ENCODE measurements around the gene CCDC88A.
A peak's percentile ranks its signal among the peaks of the same experiment; 100 is the strongest.

The CCDC88A gene

DNA sequence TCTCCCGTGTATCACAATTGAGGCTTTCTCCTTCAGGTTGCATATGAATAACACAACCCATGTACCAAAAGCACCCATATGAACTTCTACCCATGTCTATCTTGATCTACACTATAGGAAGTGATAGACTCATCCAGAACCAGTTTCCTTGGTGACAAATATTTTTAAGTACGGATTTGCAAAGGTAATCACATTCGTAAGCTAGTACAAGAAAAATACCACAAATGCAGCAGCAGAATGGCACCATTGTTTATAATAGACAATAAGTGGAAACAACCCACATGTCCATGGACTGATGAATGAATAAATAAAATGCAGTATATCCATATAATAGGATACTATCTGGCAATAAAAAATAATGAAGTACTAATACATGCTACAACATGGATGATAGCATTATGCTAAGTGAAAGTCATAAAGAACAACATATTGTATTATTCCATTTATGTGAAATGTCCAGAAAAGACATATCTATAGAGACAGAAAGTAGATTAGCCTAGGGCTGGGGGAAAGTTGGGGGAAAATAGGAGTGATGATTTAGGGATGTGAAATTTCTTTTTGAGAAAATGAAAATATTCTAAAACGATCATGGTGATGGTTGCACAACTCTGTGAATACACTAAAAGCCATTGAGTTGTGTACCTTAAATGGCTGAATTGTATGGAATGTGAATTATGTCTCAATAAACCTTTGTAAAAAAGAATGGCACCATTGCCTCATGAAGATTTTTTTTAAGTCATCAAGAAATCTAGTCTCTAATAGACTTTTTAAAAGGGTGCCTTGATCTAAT, 3.4 kb upstream of the CCDC88A start:
- H3K36me3 ChIP-seq (ENCODE audit: control insufficient read depth in 5 of 5, insufficient read depth in 5 of 5, low read length in 5 of 5) = no peaks in the 10 kb centered on the region
- H3K27me3 ChIP-seq (ENCODE audit: control insufficient read depth in 5 of 5, insufficient read depth in 4 of 5, low read length in 5 of 5) = no peaks in the 10 kb centered on the region
- H3K4me3 ChIP-seq (ENCODE audit: low read depth in 1 of 5, low read length in 5 of 5) = no peak overlapping the region
- H3K4me1 ChIP-seq (ENCODE audit: control insufficient read depth in 5 of 5, insufficient read depth in 5 of 5, low read length in 5 of 5) = peaks cover 0 to 23% (median 16%) of the 10 kb centered on the region in 5 donors
- no peak overlapping the region for H3K9ac ChIP-seq (ENCODE audit: low read length in 5 of 5)
- H3K27ac ChIP-seq (ENCODE audit: low read depth, low read length) = no peak overlapping the region
- H3K9me3 ChIP-seq (ENCODE audit: control insufficient read depth in 5 of 5, low read length in 5 of 5) = no peaks in the 10 kb centered on the region

DNA sequence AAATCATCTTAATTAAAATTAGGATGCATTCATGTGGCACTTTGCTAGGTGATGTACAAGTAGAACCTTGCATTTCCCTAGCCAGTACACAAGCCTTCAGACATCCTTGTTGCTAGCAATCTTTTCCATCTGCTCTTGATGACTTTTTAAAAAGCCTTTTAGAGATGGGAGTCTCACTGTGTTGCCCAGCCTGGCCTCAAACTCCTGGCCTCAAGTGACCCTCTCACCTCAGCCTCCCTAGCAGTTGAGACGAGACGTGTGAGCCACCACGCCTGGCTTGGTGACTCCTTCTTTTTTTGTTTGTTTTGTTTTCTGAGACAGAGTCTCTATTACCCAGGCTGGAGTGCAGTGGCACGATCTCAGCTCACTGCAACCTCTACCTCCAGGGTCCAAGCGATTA, 1.7 kb upstream of the CCDC88A start:
- Histone ChIP-seq H3K4me1 (ENCODE audit: control insufficient read depth in 5 of 5, insufficient read depth in 5 of 5, low read length in 5 of 5) (peaks cover 0 to 28% (median 24%) of the 10 kb centered on the region in 5 donors), H3K9me3 (ENCODE audit: control insufficient read depth in 5 of 5, low read length in 5 of 5) (no peaks in the 10 kb centered on the region), H3K36me3 (ENCODE audit: control insufficient read depth in 5 of 5, insufficient read depth in 5 of 5, low read length in 5 of 5) (no peaks in the 10 kb centered on the region), H3K27me3 (ENCODE audit: control insufficient read depth in 5 of 5, insufficient read depth in 4 of 5, low read length in 5 of 5) (no peaks in the 10 kb centered on the region), H3K27ac (ENCODE audit: low read depth, low read length) (no peak overlapping the region), H3K4me3 (ENCODE audit: low read depth in 1 of 5, low read length in 5 of 5) (no peak overlapping the region), H3K9ac (ENCODE audit: low read length in 5 of 5) (no peak overlapping the region)

DNA sequence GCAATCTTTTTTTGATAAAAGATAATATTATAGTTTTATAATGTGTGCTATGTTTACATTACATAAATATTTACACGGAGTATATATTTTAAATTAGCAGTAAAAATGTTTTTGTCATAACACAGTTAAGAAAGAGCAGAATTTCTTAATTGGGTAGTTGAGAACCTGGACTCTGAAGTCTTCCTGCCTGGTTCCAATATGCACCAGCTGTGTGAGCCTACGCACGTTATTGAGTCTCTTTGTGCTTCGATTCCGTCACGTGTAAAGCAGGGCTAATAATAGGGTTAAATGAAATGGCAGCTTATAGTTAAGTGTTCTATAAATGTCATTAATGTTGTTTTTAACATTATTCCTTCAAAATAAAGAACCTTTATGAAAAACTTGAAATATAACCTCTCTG, 1.2 kb upstream of the CCDC88A start:
- Histone ChIP-seq H3K9ac (ENCODE audit: low read length in 5 of 5) (no peak overlapping the region), H3K4me3 (ENCODE audit: low read depth in 1 of 5, low read length in 5 of 5) (peak overlapping the region in 4 of 5 donors; percentile 87 to 97 (median 96)), H3K9me3 (ENCODE audit: control insufficient read depth in 5 of 5, low read length in 5 of 5) (no peaks in the 10 kb centered on the region), H3K27ac (ENCODE audit: low read depth, low read length) (no peak overlapping the region), H3K36me3 (ENCODE audit: control insufficient read depth in 5 of 5, insufficient read depth in 5 of 5, low read length in 5 of 5) (no peaks in the 10 kb centered on the region), H3K27me3 (ENCODE audit: control insufficient read depth in 5 of 5, insufficient read depth in 4 of 5, low read length in 5 of 5) (no peaks in the 10 kb centered on the region), H3K4me1 (ENCODE audit: control insufficient read depth in 5 of 5, insufficient read depth in 5 of 5, low read length in 5 of 5) (peaks cover 0 to 28% (median 26%) of the 10 kb centered on the region in 5 donors)

DNA sequence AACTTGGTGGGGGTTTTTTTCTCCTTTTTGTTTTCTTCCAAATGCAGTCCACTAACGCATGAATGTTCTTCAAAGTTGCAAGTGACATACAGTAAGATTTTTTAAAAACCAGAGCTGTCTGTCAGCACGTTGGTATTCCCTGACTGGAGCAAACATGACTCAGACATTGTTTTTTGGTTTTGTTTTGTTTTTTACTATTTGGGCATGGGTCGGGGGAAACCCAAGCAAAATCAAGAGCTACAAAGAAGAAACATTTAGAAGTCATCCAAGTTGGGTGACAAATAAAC, 726 bp upstream of the CCDC88A start:
- H3K27ac ChIP-seq (ENCODE audit: low read depth, low read length) = peak overlapping the region; percentile 91
- no peaks in the 10 kb centered on the region for H3K27me3 ChIP-seq (ENCODE audit: control insufficient read depth in 5 of 5, insufficient read depth in 4 of 5, low read length in 5 of 5)
- peaks cover 0 to 28% (median 26%) of the 10 kb centered on the region in 5 donors for H3K4me1 ChIP-seq (ENCODE audit: control insufficient read depth in 5 of 5, insufficient read depth in 5 of 5, low read length in 5 of 5)
- H3K9ac ChIP-seq (ENCODE audit: low read length in 5 of 5) = peak overlapping the region in 4 of 5 donors; percentile 62 to 80 (median 65)
- no peaks in the 10 kb centered on the region for H3K36me3 ChIP-seq (ENCODE audit: control insufficient read depth in 5 of 5, insufficient read depth in 5 of 5, low read length in 5 of 5)
- no peaks in the 10 kb centered on the region for H3K9me3 ChIP-seq (ENCODE audit: control insufficient read depth in 5 of 5, low read length in 5 of 5)
- peak overlapping the region; percentile 87 to 97 (median 95) for H3K4me3 ChIP-seq (ENCODE audit: low read depth in 1 of 5, low read length in 5 of 5)

DNA sequence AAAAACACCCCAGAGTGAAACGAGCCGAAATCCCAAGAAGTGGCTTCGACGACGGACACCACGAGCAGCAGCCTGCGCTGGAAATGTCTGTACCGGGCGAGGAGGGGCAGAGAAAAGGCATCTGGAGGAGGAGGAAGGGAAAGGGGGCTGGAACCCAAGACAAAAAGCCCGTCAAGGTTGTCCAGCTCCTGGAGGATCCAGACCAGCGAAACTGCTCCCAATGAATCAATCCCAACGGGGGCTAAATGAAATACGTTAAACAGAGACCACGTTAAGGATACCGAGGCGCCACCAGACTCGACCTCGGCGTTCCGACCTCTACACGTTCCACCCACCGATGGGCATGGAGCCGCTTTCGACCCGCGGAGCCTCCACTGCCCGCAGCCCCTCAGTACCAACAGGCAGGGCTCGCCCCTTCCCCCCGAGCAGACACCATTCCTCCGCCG, 400 bp downstream of the CCDC88A start:
- Histone ChIP-seq H3K9ac (ENCODE audit: low read length in 5 of 5) (peak overlapping the region; percentile 75 to 91 (median 87)), H3K4me3 (ENCODE audit: low read depth in 1 of 5, low read length in 5 of 5) (peak overlapping the region; percentile 87 to 97 (median 96)), H3K27me3 (ENCODE audit: control insufficient read depth in 5 of 5, insufficient read depth in 4 of 5, low read length in 5 of 5) (no peaks in the 10 kb centered on the region), H3K27ac (ENCODE audit: low read depth, low read length) (peak overlapping the region; percentile 91), H3K36me3 (ENCODE audit: control insufficient read depth in 5 of 5, insufficient read depth in 5 of 5, low read length in 5 of 5) (no peaks in the 10 kb centered on the region), H3K9me3 (ENCODE audit: control insufficient read depth in 5 of 5, low read length in 5 of 5) (no peaks in the 10 kb centered on the region), H3K4me1 (ENCODE audit: control insufficient read depth in 5 of 5, insufficient read depth in 5 of 5, low read length in 5 of 5) (peaks cover 0 to 28% (median 26%) of the 10 kb centered on the region in 5 donors)

DNA sequence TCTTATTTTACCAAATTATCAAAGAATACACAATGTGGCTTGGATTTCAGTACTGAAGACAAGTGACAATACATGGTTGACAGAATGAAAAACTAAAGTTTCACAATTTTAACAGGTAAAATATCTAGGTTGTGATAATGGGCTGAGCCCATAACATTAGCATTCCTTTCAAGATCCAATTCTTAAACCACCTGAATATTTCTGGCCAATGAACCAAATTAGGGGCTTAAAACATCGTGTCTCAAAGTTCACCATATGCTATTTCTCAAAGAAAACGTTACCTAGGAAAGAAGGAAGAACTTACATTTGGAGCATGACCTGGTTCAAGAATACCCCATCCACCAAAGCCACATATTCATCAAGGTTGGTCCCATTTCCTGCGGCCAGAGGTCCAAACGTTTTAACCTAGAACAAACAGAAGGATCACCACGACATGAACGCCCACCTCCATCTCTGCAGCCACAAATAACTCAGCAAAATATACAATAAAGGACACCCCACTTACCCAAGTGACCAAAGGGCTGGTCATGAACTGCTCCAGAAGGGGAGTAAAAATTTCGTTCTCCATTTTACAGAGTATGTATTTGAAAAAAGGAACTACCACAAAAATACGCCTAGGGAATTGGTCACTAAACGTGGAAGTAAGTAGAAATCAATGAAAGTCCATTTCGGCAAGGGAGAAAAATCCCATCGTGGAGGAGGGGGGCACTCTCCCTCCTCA, 984 bp downstream of the CCDC88A start:
- peaks cover 0 to 28% (median 26%) of the 10 kb centered on the region in 5 donors for H3K4me1 ChIP-seq (ENCODE audit: control insufficient read depth in 5 of 5, insufficient read depth in 5 of 5, low read length in 5 of 5)

DNA sequence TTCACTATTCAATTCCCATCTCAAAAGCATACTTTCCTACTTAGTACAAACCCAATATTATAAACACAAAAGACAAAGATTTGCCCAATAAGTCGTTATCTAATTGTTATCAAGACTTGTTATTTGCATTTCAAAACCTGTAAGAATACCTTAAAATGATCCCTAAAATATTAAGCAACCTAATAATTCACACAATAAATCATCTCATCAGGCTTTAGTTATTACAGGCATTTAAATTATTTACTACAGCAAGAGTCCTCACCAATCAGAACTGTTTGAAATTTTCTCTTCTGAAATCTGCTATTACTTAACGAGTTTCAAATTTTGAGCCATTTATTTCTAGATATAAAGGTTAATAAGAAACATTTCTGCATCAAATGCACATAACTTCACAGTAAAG, 1.6 kb downstream of the CCDC88A start:
- H3K4me3 ChIP-seq (ENCODE audit: low read depth in 1 of 5, low read length in 5 of 5) = peak overlapping the region; percentile 87 to 97 (median 96)
- H3K27ac ChIP-seq (ENCODE audit: low read depth, low read length) = no peak overlapping the region
- H3K27me3 ChIP-seq (ENCODE audit: control insufficient read depth in 5 of 5, insufficient read depth in 4 of 5, low read length in 5 of 5) = no peaks in the 10 kb centered on the region
- peak overlapping the region in 4 of 5 donors; percentile 75 to 91 (median 88) for H3K9ac ChIP-seq (ENCODE audit: low read length in 5 of 5)
- H3K4me1 ChIP-seq (ENCODE audit: control insufficient read depth in 5 of 5, insufficient read depth in 5 of 5, low read length in 5 of 5) = peaks cover 0 to 28% (median 26%) of the 10 kb centered on the region in 5 donors
- H3K9me3 ChIP-seq (ENCODE audit: control insufficient read depth in 5 of 5, low read length in 5 of 5) = no peaks in the 10 kb centered on the region
- H3K36me3 ChIP-seq (ENCODE audit: control insufficient read depth in 5 of 5, insufficient read depth in 5 of 5, low read length in 5 of 5) = peaks cover 0 to 3% (median 0%) of the 10 kb centered on the region in 5 donors

More for the DNA sequence above, 984 bp downstream of the CCDC88A start:
- H3K36me3 ChIP-seq (ENCODE audit: control insufficient read depth in 5 of 5, insufficient read depth in 5 of 5, low read length in 5 of 5) = no peaks in the 10 kb centered on the region
- H3K4me3 ChIP-seq (ENCODE audit: low read depth in 1 of 5, low read length in 5 of 5) = peak overlapping the region; percentile 87 to 97 (median 96)
- peak overlapping the region; percentile 91 for H3K27ac ChIP-seq (ENCODE audit: low read depth, low read length)
- H3K9me3 ChIP-seq (ENCODE audit: control insufficient read depth in 5 of 5, low read length in 5 of 5) = no peaks in the 10 kb centered on the region
- peak overlapping the region; percentile 75 to 91 (median 87) for H3K9ac ChIP-seq (ENCODE audit: low read length in 5 of 5)
- H3K27me3 ChIP-seq (ENCODE audit: control insufficient read depth in 5 of 5, insufficient read depth in 4 of 5, low read length in 5 of 5) = no peaks in the 10 kb centered on the region

DNA sequence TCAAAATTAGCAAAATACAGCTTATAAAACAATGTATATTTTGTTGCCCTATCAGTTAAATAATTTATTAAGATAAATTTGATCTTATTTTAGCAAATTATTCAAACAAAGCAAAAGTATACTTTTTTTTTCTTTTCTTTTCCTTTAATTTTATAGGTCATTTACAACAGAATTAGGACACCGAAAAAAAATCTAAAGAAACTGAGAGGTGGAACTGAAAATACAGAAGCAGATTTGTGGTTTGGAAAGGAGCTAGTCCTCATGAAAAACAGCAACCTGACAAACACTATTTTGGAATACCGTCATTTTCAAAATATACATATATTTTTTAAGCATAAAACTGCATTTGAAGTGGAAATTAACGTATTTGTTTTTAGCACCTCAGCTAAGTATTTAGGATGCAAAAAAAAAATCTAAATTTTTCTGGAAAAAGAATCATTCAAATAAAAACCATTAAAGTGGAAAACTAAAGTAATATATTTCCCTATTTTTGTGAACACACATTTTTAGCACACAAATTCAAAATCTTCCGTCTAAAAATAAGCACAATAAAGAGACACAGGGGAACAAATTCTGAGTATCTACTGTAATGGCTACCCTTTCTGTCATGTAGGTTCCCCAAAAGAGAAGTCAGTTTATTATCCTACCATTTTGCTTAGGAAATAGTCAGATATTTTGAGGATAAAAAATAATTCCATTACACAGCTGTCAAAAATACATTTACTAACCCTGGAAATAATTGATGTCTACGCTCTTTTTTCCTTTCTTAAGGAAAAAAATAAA, 2.7 kb downstream of the CCDC88A start:
- H3K4me3 ChIP-seq (ENCODE audit: low read depth in 1 of 5, low read length in 5 of 5) = peak overlapping the region in 1 of 5 donors; percentile 0
- H3K9ac ChIP-seq (ENCODE audit: low read length in 5 of 5) = peak overlapping the region in 1 of 5 donors; percentile 48
- H3K27ac ChIP-seq (ENCODE audit: low read depth, low read length) = no peak overlapping the region
- H3K36me3 ChIP-seq (ENCODE audit: control insufficient read depth in 5 of 5, insufficient read depth in 5 of 5, low read length in 5 of 5) = peaks cover 0 to 7% (median 4%) of the 10 kb centered on the region in 5 donors
- peaks cover 0 to 28% (median 26%) of the 10 kb centered on the region in 5 donors for H3K4me1 ChIP-seq (ENCODE audit: control insufficient read depth in 5 of 5, insufficient read depth in 5 of 5, low read length in 5 of 5)
- H3K27me3 ChIP-seq (ENCODE audit: control insufficient read depth in 5 of 5, insufficient read depth in 4 of 5, low read length in 5 of 5) = no peaks in the 10 kb centered on the region
- H3K9me3 ChIP-seq (ENCODE audit: control insufficient read depth in 5 of 5, low read length in 5 of 5) = no peaks in the 10 kb centered on the region

DNA sequence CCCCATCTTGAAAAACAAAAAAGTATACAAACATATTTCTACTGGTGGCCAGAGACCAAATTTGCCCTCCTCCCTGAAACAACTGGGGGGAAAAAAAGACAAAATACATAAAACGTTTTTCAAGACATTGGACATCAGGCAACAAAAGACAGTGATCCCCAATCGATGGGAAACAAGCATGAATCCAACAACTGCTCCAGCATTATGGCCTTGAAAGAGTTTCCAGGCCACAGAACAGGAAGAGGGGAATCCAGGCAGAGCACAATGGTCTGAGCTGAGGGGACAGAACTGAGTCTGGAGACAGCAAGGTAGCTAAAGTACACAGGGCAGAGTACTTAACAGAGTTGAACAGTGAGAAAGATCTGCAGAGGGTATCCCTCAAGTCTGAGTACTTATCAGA, 4.4 kb downstream of the CCDC88A start:
- H3K9me3 ChIP-seq (ENCODE audit: control insufficient read depth in 5 of 5, low read length in 5 of 5) = no peaks in the 10 kb centered on the region
- H3K4me3 ChIP-seq (ENCODE audit: low read depth in 1 of 5, low read length in 5 of 5) = no peak overlapping the region
- H3K9ac ChIP-seq (ENCODE audit: low read length in 5 of 5) = no peak overlapping the region
- no peaks in the 10 kb centered on the region for H3K27me3 ChIP-seq (ENCODE audit: control insufficient read depth in 5 of 5, insufficient read depth in 4 of 5, low read length in 5 of 5)
- H3K36me3 ChIP-seq (ENCODE audit: control insufficient read depth in 5 of 5, insufficient read depth in 5 of 5, low read length in 5 of 5) = peaks cover 0 to 7% (median 4%) of the 10 kb centered on the region in 5 donors
- H3K4me1 ChIP-seq (ENCODE audit: control insufficient read depth in 5 of 5, insufficient read depth in 5 of 5, low read length in 5 of 5) = peaks cover 0 to 22% (median 19%) of the 10 kb centered on the region in 5 donors
- no peak overlapping the region for H3K27ac ChIP-seq (ENCODE audit: low read depth, low read length)
